ENCODE measurements around the gene CRHR1.

CRHR1 gene

DNA sequence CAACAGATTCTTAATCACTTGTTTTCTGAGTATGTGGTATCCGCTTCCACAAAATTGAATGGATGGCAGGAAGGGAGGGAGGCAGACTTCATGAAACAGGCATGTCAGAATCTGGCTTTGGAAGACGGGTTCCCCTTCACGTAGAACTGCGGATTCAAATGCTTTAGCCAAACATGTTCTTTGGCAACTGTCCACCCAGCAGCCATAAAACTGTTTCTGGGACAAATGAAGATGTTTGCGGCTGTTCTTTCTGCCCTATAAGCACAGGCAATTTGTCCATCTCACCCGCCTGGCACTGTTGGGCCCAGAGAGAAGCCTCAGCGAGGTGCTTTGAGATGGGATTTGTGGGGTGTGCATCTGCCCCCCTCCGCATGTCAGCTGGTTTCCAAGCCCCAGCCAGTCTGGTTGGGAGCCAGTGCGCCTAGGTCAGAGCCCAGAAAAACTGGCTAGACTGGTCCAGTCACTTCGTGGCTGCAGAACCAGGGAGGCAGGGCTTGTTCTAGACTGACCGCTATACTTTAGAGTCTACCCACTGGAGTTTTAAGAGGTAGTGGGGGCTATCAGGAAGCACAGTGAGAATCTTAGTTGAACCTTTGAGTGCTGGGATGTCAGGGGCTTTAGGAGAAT is 6.3 kb downstream of the CRHR1 start:
- peak; percentile 40 for DNase-seq

DNA sequence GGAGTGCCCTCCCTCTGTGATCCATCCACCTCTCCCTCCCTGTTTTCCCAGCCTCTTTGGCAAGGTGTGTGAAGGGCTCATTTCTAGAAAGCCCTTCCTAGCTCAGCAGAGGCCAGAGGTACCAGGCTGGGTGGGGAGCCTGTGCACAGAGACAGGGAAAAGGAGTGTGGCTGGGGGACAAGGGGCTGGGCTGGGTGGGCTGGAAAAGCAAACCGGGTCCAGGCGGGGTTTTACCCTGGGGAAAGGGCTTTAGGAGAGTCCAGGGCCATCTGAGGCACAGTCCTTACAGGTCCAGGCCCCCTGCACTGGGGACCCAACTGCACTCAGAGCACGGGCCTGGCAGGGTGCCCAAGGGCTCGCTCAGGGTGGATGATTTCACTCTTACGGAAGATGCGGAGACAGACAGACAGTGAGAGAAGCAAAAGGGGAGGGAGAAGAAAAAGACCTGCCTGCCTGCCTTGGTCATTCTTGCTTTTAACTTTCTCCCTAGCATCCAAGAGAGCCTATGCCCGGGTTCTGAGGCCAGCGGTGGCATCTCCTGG is 7.0 kb downstream of the CRHR1 start:
- DNase-seq = no peak

DNA sequence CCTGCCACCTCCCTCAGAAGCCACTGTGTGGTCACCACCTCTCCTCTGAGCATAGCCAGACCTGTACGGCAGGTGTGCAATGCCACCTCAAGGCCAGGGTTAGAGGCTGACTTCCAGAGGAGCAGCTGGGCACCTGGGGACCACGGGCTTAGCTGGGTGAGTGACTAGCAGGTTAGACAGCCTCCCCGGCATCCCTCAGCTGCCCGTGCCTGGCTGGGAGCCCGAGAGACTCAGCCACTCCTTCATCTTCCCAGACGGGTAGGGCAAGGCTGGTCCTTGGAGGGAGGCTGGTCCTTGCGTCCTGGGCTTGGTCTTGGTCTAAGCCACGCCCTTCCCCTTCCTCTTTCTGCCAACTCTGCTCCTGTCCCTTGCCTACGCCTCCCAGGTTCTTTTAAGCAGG is 7.8 kb downstream of the CRHR1 start:
- DNase-seq = no peak

DNA sequence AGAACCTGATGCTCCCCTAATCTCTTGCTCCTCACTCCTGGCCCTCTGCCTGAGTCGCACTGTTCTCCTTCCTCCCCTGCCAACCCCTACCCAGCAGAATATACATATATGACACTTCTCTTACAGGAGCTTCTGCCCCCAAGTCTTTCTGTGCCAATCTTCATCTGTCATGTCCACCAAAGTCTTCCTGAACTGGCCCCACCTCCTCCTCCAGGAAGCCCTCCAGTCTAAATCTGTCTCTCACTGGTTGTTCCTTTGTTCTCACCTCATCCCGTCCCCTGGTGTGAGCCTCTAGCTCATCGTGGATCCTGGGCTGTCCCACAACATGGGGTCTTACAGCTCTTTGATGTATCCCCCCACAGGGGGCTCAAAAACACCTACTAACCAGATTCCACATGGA is 8.3 kb downstream of the CRHR1 start:
- no peak for DNase-seq

DNA sequence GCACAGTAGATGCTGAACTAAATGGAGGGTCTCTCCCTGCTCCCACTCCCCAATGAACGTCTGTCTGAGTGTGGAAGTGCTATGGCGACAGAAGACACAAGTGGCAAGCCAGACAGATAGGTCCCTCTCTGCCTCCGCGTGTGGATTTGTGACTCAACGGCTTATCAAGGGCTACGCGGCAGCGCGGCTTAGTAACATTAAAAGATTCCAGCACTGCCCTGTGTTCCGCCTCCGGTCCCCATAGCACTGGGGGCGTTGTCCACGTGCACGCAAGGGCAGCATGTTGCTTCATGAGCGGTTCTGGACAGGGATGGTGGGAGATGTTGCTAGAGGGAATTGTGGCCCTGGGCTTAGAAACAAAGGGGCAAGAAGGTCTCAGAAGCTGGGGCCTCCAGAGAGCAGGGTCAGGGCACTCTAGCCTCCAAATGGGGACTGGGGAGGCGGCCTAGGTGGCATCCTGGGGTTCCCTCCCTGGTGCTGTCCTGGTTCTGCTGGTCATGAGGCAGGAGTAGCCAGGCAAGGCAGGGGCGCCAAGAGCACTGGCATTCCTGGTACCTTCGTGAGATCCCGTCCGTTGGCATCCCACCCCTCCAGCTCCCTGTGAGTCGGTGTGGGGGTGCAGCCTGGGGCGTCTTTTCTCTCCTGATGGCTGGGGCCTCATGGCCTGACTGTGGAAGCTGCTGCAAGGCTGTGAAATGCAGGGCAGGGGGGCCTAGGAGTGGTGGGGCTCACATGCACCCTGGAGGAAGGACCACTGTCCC is 9.1 kb downstream of the CRHR1 start:
- DNase-seq = no peak

DNA sequence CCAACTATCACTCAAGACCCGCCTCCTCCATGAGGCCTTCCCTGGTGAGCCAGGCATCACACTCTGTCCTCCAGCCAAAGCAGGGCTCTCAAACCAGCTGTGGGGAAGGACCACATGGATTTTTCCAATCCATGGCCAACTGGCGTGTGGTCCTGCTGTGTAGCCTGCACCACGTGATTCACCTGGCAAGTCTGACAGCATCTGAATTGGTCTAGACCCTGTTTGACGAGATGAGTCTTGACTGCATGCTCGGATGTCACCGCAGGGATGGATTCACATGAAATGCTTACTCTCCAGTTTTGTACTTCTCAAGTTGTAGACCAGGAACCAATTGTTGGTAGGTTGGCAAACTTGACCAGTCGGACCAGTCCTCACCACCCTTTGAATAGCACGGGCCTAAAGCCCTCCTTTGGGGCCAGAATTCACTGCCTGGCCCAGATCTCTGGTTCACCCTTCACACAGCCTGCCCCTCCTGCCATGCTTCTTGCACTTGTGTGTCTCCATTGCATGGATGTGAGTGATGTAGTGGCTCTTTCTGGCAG is 9.9 kb downstream of the CRHR1 start:
- DNase-seq = no peak

DNA sequence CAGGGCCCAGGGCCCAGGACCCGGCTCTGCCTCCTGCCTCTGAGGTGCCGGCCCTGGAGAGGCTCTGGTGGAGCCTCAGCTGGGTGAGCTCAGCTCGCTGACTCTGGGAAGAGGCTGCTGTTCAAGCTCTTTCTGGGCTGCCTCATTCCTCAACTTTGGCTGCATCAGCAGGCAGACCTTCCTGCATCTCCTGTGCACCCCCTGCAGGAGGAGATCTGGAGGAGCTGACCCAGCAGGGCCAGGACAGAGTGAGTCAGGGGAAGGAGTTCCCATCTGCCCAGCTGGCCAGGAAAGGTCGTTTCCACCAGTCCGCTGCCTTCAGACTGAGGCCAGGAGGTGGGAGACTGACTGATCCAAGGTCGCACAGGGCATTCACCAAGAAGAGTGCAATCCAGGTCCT is 10.7 kb downstream of the CRHR1 start:
- DNase-seq = no peak

DNA sequence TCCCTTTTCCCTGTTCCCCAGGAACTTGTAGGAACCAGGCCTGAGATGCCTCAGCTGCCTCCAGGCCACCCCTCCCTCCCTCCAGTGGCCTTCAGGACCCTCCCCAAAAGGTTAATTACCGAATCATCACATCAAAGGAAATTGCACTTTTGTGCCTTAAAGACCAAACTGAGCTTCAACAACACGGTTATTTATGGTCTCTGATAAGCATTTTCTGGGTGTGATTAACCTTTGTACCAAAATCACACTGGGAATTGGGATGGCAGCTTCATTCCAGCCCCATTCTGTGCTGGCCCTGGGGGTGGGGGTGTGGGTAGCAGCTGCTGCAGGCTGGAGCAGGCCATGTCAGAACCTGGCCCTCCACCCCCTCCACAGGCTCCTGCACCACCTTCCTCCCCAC is 16.7 kb downstream of the CRHR1 start:
- no peak for DNase-seq

DNA sequence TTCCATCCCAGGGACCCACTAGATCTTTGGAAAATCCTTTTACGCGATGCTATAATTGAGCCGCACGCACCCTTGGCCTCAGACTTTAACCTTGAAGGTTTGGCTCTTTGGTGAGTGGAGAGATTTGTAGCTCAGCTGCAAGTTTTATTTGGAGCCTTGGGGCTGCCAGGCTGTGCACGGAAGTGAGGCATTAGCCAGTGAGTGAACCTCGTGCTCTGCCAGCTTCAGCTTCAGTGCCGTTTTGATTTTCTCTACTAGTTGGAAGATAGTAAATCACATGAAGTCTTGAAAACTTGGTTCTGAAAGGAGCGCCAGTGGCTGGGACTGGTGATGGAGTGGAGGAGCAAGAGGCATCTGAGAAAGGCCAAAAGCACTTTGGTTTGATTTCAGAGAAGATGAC is 17.3 kb downstream of the CRHR1 start:
- no peak for DNase-seq

DNA sequence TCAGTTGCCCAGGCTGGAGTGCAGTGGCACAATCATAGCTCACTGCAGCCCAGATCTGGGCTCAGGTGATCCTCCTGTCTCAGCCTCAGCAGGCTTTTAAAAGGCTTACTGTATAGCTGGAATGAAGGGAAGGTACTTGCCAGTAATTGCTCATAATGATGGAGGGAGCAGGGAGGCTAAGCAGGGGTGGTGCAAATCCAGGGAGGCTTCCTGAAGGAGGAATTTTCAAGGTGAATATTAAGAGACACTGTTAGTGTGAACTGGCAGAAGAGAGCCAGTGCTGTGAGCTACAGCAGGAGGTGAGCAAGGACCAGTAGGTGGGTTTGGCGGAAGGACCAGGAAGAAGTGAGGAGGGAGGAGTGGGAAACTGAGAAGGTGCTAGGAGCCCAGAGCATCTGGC is 24.7 kb downstream of the CRHR1 start:
- no peak for DNase-seq

DNA sequence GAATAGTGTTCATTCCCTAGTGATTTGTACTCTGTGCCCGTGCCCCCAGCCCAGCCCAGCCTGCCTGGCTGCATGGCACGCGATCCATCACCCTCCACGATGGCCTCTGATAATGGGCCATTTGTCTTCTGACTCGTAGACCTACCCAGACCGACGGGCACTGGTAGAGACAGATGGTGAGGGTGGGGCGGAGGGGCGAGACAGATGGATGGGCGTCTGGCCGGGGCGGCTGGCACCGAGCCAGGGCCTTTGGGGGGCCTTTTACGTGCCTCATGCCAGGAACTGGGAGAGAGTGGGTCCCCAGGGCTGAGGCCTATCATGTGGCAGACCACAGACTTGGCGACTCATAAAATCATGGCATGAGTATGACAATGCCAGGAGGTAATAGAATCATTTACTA is 25.4 kb downstream of the CRHR1 start:
- DNase-seq = peak; percentile 76

DNA sequence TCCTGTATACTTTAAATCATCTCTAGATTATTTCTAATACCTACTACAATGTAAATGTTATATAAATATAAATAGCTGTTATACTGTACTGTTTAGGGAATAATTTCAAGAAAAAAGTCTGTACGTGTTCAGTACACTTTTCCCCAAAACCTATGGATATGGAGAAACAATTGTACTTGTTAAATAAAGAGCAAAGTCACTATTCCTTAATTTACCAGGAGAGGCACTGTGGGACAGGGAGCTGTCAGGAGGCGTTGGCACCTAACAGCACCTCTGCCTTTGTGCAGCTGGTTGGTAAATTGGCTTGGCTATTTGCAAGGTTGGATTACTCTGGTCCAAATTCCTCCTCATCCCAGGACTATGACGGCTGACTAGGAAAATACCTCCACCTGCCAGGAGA is 28.0 kb downstream of the CRHR1 start:
- peak; percentile 37 for DNase-seq

DNA sequence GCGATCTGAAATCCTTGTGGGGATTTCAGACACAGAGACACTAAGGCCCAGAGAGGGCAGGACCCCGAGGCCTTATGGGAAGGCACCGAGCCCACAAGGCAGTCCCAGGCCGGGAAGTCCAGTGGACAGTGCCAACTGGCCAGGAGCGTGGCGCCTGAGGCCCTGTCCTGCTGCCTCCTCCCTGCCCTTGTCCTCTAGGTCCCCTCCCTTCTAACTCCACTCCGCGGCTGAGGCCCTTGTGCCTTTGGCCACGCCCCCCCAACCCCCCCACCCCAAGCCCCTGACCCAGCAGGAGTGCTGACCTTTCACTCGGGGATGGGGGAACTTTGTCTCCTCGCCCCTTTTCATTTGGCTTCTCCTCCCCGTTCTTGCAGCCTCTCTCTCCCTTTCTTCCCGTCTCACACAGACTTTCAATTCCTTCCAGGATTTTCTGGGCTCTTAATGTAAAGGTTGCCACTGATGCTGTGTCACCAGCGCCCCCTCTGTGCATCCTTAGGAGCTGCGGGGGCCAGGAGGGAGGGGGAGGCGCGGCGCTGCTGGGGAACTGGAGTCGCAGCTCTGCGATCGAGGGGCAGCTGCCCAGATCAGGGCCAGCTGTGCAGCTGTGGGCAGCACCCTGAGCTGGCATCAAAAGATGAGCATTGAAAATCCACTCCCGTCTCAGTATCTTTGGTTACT is 29.1 kb downstream of the CRHR1 start:
- DNase-seq = no peak

DNA sequence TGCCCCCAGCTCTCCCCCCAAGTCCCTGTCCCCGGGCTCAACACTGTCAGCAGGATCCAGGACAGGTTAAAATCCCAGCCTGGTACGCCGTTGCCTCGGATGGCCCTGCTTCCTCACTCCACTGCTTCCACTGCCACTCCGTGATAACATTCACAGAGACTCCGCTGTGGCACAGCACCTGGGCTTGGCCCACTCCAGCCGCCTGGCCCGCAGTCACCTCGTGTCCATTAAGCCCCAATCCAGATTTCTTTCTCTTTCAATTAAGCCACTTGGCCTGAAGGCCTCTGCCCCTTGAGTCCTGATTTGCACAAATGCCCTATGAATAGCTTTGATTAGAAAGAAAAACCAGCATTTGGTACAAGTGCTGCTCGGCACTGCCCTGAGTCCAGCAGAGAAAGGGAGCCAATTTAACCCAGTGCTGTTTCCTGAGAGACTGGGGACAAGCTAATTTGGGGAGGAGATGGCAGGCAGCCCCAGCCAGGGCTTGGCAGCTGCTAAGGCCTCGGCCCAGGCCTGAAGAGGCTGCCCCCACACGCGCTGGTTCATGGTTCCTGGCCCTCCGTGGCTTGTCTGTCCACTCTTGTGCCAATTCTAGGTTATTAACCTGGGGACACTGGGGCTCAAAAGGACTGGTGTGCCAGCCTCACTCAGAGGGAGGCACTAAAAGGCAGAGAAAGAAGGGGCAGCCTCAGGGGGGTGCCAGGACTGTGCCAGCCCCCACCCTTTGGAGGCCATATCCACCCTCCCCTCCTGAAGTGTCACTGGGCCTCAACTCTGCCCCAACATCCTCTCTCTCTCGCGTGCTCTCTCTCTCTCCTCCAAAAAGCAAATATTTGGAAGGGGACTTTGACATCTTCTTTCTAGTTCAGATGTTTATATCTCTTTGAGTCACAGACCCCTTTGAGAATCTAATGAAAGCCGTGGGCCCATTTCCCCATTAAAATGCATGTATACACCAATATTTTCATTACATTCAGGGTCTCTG is 30.8 kb downstream of the CRHR1 start:
- no peak for DNase-seq

DNA sequence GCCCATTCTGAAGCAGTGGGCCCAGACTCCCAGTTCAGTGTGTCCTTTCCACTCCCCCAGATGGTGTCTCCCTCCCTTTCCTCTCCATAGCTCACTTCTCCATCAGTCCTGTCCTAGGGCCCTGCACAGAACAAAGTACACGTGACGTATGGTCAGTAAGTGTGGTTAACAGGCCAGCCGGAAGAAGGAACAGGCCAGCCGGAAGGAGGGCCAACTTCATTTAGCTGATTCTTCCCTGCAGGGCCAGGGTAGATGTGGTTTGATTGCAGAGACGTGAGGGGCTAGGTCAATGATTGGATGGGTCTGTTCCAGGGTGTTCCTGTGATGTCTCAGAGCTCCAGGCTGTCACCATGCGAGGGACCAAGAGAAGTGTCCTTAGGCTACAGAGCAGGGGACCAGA is 31.6 kb downstream of the CRHR1 start:
- no peak for DNase-seq

DNA sequence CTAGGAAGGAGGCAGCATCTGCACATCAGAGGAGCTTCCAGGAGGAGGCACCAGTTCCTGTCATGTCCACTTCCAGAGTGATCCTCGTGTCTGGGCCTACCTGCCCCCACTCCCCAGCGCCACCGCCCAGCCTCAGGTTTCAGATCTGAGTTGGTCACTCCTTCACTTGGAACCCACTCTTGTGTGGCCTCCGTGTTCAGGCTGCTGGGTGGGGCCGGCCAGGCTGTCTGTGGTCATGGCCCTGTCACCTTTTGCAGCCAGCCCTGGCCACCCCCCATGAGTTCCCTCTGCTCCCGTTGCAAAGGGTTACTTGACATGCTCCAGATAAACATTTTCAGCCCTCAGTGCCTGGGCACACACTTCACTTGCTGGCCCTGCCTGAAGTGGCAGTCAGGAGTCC is 33.9 kb downstream of the CRHR1 start:
- DNase-seq = no peak

DNA sequence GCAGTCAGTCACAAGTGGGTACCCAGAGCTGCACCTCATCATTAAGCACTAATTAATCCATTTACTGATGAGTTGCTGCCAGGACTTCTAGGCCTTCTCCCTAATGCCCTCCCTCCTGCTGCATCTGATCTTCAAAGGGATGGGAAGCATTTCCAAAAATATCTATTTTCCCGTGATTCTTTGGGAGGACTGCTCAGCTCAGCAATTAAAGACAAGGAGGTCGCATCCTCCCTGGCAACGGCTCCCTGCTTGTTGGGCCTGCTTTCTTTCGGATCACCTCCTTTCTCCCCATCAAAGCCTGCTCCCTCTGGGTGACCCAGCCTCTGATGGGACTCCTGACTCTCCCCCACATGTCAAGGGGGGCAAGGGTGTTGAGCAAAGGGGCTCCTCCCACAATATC is 34.6 kb downstream of the CRHR1 start:
- DNase-seq = no peak

DNA sequence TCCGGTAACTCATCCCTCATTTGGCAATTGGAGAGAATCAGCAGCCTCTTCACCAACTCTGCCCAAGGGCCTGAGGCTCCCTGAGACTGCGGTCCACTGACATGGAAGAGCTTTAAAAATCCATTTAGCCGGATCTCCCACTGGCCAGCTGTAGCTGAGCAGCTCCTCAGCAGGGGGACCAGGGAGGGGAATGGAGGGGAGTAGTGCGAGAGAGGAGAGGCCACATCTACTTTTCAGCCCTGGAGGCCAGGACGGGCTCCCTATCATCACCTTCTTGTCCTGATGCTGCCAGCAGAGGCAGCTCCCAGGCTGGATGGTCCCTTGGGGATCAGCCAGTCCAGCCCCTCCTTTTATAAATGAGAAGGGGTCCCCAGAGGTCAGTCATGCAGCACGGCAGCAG is 35.5 kb downstream of the CRHR1 start:
- DNase-seq = no peak

DNA sequence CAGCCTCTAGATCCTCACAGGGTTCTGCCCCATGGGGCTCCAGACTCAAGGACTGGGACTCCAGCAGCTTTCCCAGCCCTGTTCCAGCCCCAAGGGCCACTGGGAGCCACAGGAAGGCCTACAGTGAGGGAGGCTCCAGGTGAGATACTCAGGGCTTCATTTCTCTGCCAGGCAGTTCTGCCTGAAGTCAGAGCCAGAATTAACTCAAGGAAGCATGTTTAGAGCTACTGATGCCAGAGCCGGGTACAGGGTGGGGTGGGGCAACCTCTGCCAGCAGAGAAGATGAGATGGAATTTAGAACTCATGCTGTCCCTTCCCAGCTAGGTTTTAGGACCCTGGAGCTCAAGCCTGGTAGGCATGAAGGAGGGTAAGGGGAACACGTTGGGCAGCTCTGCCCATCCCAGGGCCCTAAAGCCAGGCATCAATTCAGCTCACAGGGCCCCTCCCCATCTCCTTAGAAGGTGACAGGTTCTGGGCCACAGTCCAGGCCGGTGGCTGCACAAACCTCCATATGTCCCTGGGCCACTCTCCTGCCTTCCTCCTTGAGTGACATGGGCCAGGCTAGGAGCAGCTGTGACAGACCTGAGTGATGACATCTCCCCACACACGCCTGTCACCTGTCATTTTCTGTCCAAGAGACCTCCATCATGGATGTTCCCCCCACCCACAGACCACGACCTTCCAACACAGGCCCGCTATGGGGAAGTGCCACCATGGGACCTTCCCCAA is 36.1 kb downstream of the CRHR1 start:
- no peak for DNase-seq

DNA sequence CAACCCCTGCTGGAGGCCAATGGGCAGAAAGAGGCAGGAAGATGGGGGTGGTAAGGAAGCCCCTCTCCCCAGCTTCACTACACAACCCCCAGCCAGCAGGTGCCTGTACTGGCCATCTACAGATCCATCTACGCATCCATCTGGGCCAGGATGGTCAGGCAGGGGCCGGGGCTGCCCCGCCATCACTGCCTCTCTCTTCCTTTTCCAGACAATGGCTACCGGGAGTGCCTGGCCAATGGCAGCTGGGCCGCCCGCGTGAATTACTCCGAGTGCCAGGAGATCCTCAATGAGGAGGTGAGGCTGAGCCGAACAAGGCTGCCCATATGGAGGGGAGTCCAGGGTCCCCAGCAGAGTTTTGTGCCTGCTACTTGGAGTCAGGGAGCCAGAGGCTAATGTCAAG is 37.0 kb downstream of the CRHR1 start:
- DNase-seq = no peak

DNA sequence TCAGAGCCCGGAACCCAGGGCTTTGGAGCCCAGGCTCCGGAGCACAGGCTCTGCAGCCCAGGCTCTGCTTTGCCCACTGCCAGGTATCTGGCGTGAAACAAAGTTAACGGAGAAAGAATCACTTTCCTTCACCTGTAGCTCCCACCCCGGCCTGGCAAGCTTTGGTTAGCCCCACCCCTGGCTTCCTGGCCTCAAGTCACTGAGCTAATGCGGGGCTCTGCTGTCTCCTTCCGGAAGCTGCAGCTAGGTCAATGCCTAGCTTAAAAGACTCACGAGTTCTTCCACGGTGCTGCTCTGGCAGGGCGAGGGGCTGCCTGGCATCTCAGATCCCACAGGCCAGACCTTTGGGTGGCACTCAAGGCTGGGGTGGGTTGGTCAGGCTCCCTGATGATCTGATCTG is 39.5 kb downstream of the CRHR1 start:
- no peak for DNase-seq

DNA sequence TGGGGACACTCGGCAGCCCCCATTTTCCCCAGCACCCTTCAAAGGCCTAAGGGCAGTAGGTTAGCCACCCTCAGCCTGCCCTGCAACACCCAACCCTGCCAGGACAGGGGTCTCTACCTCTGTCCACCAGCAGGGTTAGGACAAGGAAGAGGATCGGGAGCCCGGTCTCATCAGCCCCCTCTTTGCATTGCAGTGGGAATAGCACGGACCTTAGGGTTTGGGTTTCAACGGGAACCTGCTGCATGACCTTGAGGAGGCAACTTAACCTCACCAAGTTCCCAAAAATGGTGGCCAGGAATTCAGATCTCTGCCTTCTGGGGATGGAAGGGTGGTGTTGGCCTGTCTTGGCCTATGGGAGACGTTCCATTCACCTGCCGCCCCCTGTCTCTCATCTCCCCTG is 40.4 kb downstream of the CRHR1 start:
- DNase-seq = no peak
